Esophagus muscularis mucosa (tissue), 4 donors: Measurements from ENCODE around the gene CRISPLD2.

Experiments
- CTCF ChIP-seq, 3 experiments: fragments of 200-600 bp in 2 of 3; fragments of 450-650 bp in 1 of 3; sonication (generic) in 2 of 3; IDR thresholded peaks; one replicate each; pipeline ENCODE4 v1.5.1; 2017 to 2019; ENCODE audit warnings: antibody characterized with exemption in 3 of 3, mild to moderate bottlenecking in 2 of 3, moderate library complexity in 1 of 3
- EP300 ChIP-seq: sonication (generic); formaldehyde crosslinking; IDR thresholded peaks from one replicate; pipeline ENCODE4 v1.6.1; 2017; ENCODE audit warnings: antibody characterized with exemption
- POLR2A ChIP-seq: fragments of 450-650 bp; IDR thresholded peaks from one replicate; pipeline ENCODE4 v1.6.1; 2017; ENCODE audit warnings: antibody characterized with exemption, moderate library complexity, mild to moderate bottlenecking, low read depth
- POLR2AphosphoS5 ChIP-seq, 2 donors: sonication (generic); formaldehyde crosslinking; IDR thresholded peaks; one replicate each; pipeline ENCODE4 v1.6.1; 2017; ENCODE audit warnings: antibody characterized with exemption in 2 of 2

- no peak for TF ChIP-seq CTCF (IDR thresholded peaks at IDR 0.05)
- no peak for TF ChIP-seq POLR2A
- TF ChIP-seq POLR2AphosphoS5 (IDR thresholded peaks at IDR 0.05) = no peak
- no peak for TF ChIP-seq EP300
Measured at GRCh38 chr16:84919708-84920107, 99.9 kb downstream of the CRISPLD2 start.
